ENCODE results near the gene CHMP6.

- TF ChIP-seq CTCF (IDR thresholded peaks at IDR 0.05) (no peak), POLR2A (IDR thresholded peaks at IDR 0.05) (no peak), EP300 (IDR thresholded peaks at IDR 0.05) (no peak), POLR2AphosphoS5 (IDR thresholded peaks at IDR 0.05) (peak in 2 of 4 donors; percentile 17 to 30)
These were observed 23.0 kb upstream of the CHMP6 start for GRCh38 chr17:80968602-80969029.
